Transverse colon (tissue), 4 donors: Measurements from ENCODE around the gene LGALS3BP. TPM values are rescaled to one million over a fixed set of nuclear protein-coding genes. Genes with fewer than 3 reads are reported as not detected.

Experiments used
- DNase-seq: peaks from one replicate; pipeline ENCODE4 v3.0.0-alpha.2; 2019
- H3K27ac ChIP-seq, 4 donors: fragments of 200-600 bp; sonication (generic); 2 replicates each; pipeline ENCODE4 v1.5.1; 2016 to 2018; ENCODE audit warnings: inconsistent platforms in 4 of 4
- H3K27me3 ChIP-seq: fragments of 200-600 bp; sonication (generic); 2 replicates; pipeline ENCODE4 v1.5.1; 2017; ENCODE audit warnings: inconsistent platforms
- H3K36me3 ChIP-seq, 4 donors: fragments of 200-600 bp; sonication (generic); 2 replicates each; pipeline ENCODE4 v1.5.1; 2017 to 2019; ENCODE audit warnings: inconsistent platforms in 4 of 4
- H3K4me1 ChIP-seq, 4 donors: fragments of 200-600 bp; sonication (generic); 2 replicates each; pipeline ENCODE4 v1.5.1; 2017 to 2020; ENCODE audit warnings: inconsistent platforms in 4 of 4
- H3K4me3 ChIP-seq, 4 donors: fragments of 200-600 bp; sonication (generic); 1 replicate in 1 of 4; 2 replicates in 3 of 4; pipeline versions ENCODE4 v1.5.1 to v1.6.1; 2017 to 2019; ENCODE audit warnings: inconsistent platforms in 4 of 4
- H3K9me3 ChIP-seq, 2 donors: fragments of 200-600 bp; sonication (generic); 2 replicates each; pipeline ENCODE4 v1.5.1; 2017 to 2019; ENCODE audit warnings: inconsistent platforms in 2 of 2
- EP300 ChIP-seq: sonication (generic); formaldehyde crosslinking; IDR thresholded peaks from one replicate; pipeline ENCODE4 v1.6.1; 2017; ENCODE audit warnings: antibody characterized with exemption, low read depth
- POLR2A ChIP-seq: fragments of 450-650 bp; IDR thresholded peaks from one replicate; pipeline ENCODE4 v1.6.1; 2016; ENCODE audit warnings: antibody characterized with exemption, mild to moderate bottlenecking, moderate library complexity
- POLR2AphosphoS5 ChIP-seq, 3 donors: sonication (generic); formaldehyde crosslinking; IDR thresholded peaks; one replicate each; pipeline ENCODE4 v1.6.1; 2016; ENCODE audit warnings: antibody characterized with exemption in 3 of 3
- WGBS, 2 donors: methylation state at CpG; one replicate each; pipeline ENCODE4 v1.1.5; 2018; ENCODE audit warnings: low coverage in 1 of 2; 5-methylcytosine and 5-hydroxymethylcytosine counted together
- in situ Hi-C, 4 donors: fragments of 200-750 bp; cut with MboI; loops; one replicate each; pipeline versions ENCODE4 v1.15.0 to v1.15.1; 2017; ENCODE audit warnings: low sequenced_read_pairs in 3 of 4, low pct_ligation_motif_present in 1 of 4, low pct_unique_long_range_greater_than_20kb in 1 of 4
- intact Hi-C: fragments of 100-400 bp; cut with DNase I; formaldehyde crosslinking; loops from one replicate; pipeline ENCODE4 v1.15.1; 2023; ENCODE audit warnings: low total_unique reads
- total RNA-seq, 4 donors: library from RNA; depleted of rRNA; stranded (reverse); fragments of >200 nt; gene quantifications; one replicate each; pipeline ENCODE4 v1.1.0, GENCODE V29; 2016
- TF ChIP-seq, protein P1 (sequence below), 5 experiments: fragments of 200-600 bp in 3 of 5; fragments of 450-650 bp in 2 of 5; sonication (generic) in 3 of 5; IDR thresholded peaks; 1 replicate in 2 of 5; 2 replicates in 3 of 5; pipeline ENCODE4 v1.5.1; 2016 to 2017; ENCODE audit warnings: antibody characterized with exemption in 5 of 5, inconsistent platforms in 3 of 5, mild to moderate bottlenecking in 2 of 5, moderate library complexity in 1 of 5

Gene LGALS3BP
- total RNA-seq, 4 donors from 2014 or later = 796 to 1,440 (median 1,077) TPM

DNA sequence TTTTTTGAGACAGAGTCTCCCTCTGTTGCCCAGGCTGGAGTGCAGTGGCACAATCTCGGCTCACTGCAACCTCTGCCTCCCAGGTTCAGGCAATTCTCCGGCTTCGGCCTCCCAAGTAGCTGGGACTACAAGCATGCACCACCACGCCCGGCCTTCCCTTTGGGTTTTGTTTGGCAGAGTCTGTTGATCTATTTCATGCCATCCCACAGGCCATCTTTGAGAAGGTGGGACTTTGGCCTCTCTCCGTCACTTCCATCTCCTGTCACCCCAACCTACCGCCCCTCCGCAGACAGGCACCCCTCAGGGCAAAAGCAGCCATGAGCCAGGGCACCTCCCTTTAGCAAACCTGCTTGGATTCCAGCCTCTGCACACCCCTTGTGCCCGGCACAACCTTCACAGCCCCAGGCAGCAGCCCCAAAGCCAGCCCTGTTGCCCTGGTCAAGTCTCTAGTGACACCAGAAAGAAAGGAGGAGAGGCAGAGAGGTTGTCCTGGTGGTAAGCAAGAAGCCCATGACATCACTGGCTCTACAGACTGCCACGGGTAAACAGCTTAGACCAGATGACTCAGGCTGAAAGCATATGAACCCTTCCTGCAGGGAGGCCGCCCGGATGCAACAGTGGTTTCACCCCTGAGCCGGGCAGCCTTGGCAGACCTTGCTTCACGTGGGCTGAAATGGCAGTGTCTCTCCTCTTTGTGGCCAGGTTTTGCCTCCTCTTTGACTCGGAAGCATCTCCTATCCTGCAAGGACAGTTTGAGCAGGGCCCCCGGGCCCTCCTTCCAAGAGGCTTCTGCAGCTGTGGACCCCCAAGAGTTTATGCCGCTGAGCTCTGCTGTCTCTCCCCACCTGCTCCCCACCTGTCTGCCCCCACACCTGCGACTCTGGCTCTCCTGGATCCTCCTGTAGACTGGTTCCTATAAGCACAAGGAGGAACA, 46.4 kb downstream of the LGALS3BP start:
- Histone ChIP-seq H3K36me3 (no peaks in the 10 kb centered on the region), H3K27ac (peak overlapping the region; percentile 82 to 89 (median 88)), H3K27me3 (peaks cover 8% of the 10 kb centered on the region), H3K4me3 (no peak overlapping the region), H3K4me1 (peaks cover 19 to 26% (median 24%) of the 10 kb centered on the region in 4 donors), H3K9me3 (no peaks in the 10 kb centered on the region)
- TF ChIP-seq POLR2AphosphoS5 (IDR thresholded peaks at IDR 0.05) (peak in 1 of 3 donors; percentile 26), POLR2A (no peak)
- TF ChIP-seq, protein P1, sequence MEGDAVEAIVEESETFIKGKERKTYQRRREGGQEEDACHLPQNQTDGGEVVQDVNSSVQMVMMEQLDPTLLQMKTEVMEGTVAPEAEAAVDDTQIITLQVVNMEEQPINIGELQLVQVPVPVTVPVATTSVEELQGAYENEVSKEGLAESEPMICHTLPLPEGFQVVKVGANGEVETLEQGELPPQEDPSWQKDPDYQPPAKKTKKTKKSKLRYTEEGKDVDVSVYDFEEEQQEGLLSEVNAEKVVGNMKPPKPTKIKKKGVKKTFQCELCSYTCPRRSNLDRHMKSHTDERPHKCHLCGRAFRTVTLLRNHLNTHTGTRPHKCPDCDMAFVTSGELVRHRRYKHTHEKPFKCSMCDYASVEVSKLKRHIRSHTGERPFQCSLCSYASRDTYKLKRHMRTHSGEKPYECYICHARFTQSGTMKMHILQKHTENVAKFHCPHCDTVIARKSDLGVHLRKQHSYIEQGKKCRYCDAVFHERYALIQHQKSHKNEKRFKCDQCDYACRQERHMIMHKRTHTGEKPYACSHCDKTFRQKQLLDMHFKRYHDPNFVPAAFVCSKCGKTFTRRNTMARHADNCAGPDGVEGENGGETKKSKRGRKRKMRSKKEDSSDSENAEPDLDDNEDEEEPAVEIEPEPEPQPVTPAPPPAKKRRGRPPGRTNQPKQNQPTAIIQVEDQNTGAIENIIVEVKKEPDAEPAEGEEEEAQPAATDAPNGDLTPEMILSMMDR (IDR thresholded peaks at IDR 0.05) = no peak
- DNase-seq = peak; percentile 59
- in situ Hi-C loops = no loop called here
- intact Hi-C loops = no loop called here
- 73 to 87% methylated on average over 6 to 18 of the region's 18 CpGs for WGBS, 2 donors

DNA sequence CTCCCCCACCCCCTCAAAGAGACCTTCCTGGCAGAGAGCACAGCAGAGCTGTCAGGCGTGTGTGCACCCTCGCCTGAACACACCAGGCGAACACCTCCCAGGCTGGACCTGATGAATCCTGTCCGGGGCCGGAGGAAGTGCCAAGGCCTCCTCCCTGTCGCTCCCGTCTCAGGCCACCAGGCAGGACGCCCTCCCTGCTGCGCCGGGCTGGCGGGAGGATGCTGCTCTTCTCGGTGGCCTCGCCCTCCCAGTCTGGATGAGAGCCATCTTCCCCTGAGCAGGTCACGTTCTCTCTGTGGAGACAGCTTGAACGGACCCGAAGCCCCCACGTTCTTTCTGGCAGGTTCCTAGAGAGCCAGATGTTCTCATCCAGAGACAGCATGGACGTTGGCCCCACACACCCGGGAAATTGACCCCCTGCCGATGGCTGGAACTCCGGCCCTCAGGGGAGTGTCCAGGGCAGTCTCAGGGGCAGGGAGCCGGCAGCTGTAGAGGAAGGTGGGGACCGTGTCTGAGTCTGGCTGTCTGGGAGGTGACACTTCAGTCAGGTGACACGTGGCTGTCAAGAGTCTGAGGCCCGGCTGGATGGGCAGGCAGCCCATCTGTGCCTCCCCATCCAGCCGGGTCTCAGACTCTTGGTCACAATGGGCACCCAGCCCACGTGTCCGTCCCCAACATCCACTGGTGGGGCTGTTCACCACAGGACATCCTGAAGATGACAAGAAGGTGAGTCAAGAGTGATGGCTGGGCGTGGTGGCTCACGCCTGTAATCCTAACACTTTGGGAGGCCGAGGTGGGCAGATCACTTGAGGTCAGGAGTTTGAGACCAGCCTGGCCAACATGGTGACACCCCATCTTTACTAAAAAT, 49.6 kb downstream of the LGALS3BP start:
- H3K9me3 ChIP-seq = no peaks in the 10 kb centered on the region
- H3K4me1 ChIP-seq = peaks cover 22 to 30% (median 26%) of the 10 kb centered on the region in 4 donors
- no peak for DNase-seq
- no peak for TF ChIP-seq EP300
- TF ChIP-seq, protein P1 (IDR thresholded peaks at IDR 0.05) = no peak
- TF ChIP-seq POLR2AphosphoS5 (IDR thresholded peaks at IDR 0.05) = no peak
- no peak for TF ChIP-seq POLR2A
- in situ Hi-C loops = no loop called here
- H3K36me3 ChIP-seq = no peaks in the 10 kb centered on the region
- no peak overlapping the region for H3K27ac ChIP-seq
- intact Hi-C loops = no loop called here
- 48% methylated on average over 23 of the region's 31 CpGs; no CpG with 5 or more reads in 1 of the 2 donors for WGBS, 2 donors
- peaks cover 18% of the 10 kb centered on the region for H3K27me3 ChIP-seq
- no peak overlapping the region for H3K4me3 ChIP-seq

DNA sequence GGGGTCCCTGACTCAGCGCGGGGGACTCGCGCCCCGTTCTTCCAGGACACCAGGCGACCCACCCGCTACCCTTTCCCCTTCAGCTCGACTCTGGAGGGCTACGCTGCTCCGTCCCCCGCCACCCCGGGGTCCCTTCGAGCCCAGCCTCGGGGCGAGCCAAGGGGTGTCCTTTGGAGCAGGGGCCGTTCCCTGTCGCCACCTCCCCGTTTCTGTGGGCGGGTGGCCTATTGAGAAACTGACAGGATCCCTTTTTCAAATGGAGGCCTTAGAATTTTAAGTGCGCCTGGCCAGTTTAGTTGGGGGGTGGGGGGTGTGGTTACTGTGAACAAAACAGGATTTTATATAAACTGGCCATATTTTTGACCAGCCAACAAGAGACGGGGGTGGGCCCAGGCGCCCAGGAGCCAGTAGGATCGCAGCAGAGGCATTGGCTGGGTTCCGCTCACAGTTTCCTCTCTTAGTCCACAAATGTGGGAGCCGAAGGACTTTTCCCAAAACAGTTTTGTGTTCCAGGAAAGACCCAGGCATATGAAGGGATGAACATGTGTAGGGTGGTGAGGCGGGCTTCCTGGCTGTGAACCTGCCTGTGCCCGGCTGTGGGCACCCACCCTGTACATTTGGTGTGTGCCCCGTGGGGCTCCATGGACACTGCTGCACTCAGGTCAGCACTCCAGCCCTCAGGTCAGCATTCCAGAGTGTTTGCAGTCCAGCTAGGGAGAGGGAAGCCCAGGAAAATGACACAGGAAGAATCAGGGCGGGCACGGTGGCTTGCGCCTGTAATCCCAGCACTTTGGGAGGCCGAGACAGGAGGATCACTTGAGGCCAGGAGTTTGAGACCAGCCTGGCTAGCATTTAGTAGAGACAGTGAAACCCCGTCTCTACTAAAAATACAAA, 53.8 kb downstream of the LGALS3BP start:
- intact Hi-C loops = no loop called here
- Histone ChIP-seq H3K9me3 (no peaks in the 10 kb centered on the region), H3K4me3 (peak overlapping the region; percentile 43 to 78 (median 70)), H3K4me1 (peaks cover 15 to 48% (median 45%) of the 10 kb centered on the region in 4 donors), H3K27ac (peak overlapping the region; percentile 92 to 99 (median 95)), H3K27me3 (peaks cover 18% of the 10 kb centered on the region), H3K36me3 (no peaks in the 10 kb centered on the region)
- DNase-seq = peak; percentile 73
- TF ChIP-seq POLR2A (peak; percentile 48), POLR2AphosphoS5 (IDR thresholded peaks at IDR 0.05) (peak in 2 of 3 donors; percentile 5 to 35)
- TF ChIP-seq, protein P1 (IDR thresholded peaks at IDR 0.05) = no peak
- in situ Hi-C loops = no loop called here
- WGBS, 2 donors = 34 to 40% methylated on average over 2 to 30 of the region's 33 CpGs
